ENCODE measurements around the gene MIP.
"Not testable (repeated sequence)": the region's sequence is repeated elsewhere in the genome, so short reads cannot be mapped to it uniquely, and the experiment has no call there.

- not testable (repeated sequence) for TF ChIP-seq CTCF (optimal IDR thresholded peaks at IDR 0.05 in 1 of 3, IDR thresholded peaks at IDR 0.05 in 1 of 3, conservative IDR thresholded peaks at IDR 0.05 in 1 of 3; ENCODE audit: extremely low read depth in 1 of 3, insufficient read depth in 2 of 3, low read length in 3 of 3); EZH2 (IDR thresholded peaks at IDR 0.05; ENCODE audit: low read length)
Measured at GRCh38 chr12:56401125-56401524, 53.3 kb downstream of the MIP start.

Measured in keratinocyte (primary cell).